OCI-LY3 (cell line): ENCODE measurements around the gene CASK.

Experiments used
- EZH2phosphoT487 ChIP-seq: fragments of 200-600 bp; shearing (Covaris generic); IDR thresholded peaks from 2 replicates; pipeline ENCODE4 v1.6.1; 2018; ENCODE audit warnings: antibody characterized with exemption, mixed run types, low read depth
- TF ChIP-seq, protein P1 (sequence below): fragments of 200-600, 300-600 bp; sonication (generic); IDR thresholded peaks from 2 replicates; pipeline ENCODE4 v1.5.1; 2014; ENCODE audit warnings: antibody characterized with exemption, low read length, low read depth

DNA sequence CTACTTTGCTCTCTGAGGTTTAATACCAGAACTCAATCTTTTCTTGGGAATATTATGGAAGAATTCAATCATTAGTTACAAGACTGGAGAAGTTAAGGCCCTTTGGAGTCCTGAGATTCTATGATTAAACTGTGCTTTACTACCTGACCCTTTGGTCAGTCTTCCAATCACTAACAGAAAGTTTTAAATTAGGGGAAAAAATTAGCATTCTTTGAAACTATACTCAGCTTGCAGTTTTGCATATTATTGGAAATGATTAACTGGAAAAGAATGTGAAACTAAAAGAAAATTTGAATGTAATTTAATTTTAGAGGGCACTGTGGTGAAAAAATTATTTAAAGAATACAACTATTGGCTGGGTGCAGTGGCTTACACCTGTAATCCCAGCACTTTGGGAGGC is 253.2 kb downstream of the CASK start:
- TF ChIP-seq, protein P1, sequence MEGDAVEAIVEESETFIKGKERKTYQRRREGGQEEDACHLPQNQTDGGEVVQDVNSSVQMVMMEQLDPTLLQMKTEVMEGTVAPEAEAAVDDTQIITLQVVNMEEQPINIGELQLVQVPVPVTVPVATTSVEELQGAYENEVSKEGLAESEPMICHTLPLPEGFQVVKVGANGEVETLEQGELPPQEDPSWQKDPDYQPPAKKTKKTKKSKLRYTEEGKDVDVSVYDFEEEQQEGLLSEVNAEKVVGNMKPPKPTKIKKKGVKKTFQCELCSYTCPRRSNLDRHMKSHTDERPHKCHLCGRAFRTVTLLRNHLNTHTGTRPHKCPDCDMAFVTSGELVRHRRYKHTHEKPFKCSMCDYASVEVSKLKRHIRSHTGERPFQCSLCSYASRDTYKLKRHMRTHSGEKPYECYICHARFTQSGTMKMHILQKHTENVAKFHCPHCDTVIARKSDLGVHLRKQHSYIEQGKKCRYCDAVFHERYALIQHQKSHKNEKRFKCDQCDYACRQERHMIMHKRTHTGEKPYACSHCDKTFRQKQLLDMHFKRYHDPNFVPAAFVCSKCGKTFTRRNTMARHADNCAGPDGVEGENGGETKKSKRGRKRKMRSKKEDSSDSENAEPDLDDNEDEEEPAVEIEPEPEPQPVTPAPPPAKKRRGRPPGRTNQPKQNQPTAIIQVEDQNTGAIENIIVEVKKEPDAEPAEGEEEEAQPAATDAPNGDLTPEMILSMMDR: no peak
- no peak for TF ChIP-seq EZH2phosphoT487
